Measurements from ENCODE around the gene ITGAD. TPM values are rescaled to one million over a fixed set of nuclear protein-coding genes. Genes with fewer than 3 reads are reported as not detected.
A peak's percentile ranks its signal among the peaks of the same experiment; 100 is the strongest.

ITGAD gene
- total and polyA plus RNA-seq, 2 of the 13 experiments (the other 11 are each of a cell fraction or from before 2014, with no cell fraction given): not detected

GRCh38 chr16:31456988-31457360 lies 63.8 kb downstream of the ITGAD start (continued):
- TF ChIP-seq CEBPZ (IDR thresholded peaks at IDR 0.05; ENCODE audit: low read length): no peak
- no peak for TF ChIP-seq ZNF460 (CRISPR knock-in tag; IDR thresholded peaks at IDR 0.05; ENCODE audit: borderline replicate concordance)
- TF ChIP-seq STAT5B (CRISPR knock-in tag; IDR thresholded peaks at IDR 0.05): no peak
- no peak for TF ChIP-seq YY1 (IDR thresholded peaks at IDR 0.05; ENCODE audit: insufficient read depth, insufficient replicate concordance, low read depth, low read length)
- no peak for TF ChIP-seq ZNF562 (CRISPR knock-in tag; IDR thresholded peaks at IDR 0.05; ENCODE audit: borderline replicate concordance)
- TF ChIP-seq ZNF646 (CRISPR knock-in tag; IDR thresholded peaks at IDR 0.05): no peak
- TF ChIP-seq TGIF2 (CRISPR knock-in tag; IDR thresholded peaks at IDR 0.05): no peak
- TF ChIP-seq PREB (CRISPR knock-in tag; IDR thresholded peaks at IDR 0.05): no peak
- no peak for TF ChIP-seq ZNF766 (CRISPR knock-in tag; IDR thresholded peaks at IDR 0.05; ENCODE audit: borderline replicate concordance)
- TF ChIP-seq EZH2 (conservative IDR thresholded peaks at IDR 0.05; ENCODE audit: low read depth, low read length): no peak
- TF ChIP-seq ELF1 (CRISPR knock-in tag; IDR thresholded peaks at IDR 0.05): no peak
- peak; percentile 68; the same call in 1 of the 2 replicates for TF ChIP-seq ZNF652 (CRISPR knock-in tag; IDR thresholded peaks at IDR 0.05; ENCODE audit: borderline replicate concordance, low read depth)
- no peak for TF ChIP-seq NPAS2 (CRISPR knock-in tag; IDR thresholded peaks at IDR 0.05; ENCODE audit: borderline replicate concordance)
- no peak for TF ChIP-seq ZNF274 (CRISPR knock-in tag; IDR thresholded peaks at IDR 0.05)
- 0 out of 2 replicates have a peak, but pooled peaks have one; percentile 5 for TF ChIP-seq ZNF230 (CRISPR knock-in tag; IDR thresholded peaks at IDR 0.05)
- TF ChIP-seq SKI (IDR thresholded peaks at IDR 0.05; ENCODE audit: partially characterized antibody): no peak
- no peak for TF ChIP-seq CBX1 (IDR thresholded peaks at IDR 0.05; ENCODE audit: low read depth)
- no peak for TF ChIP-seq ZNF704 (CRISPR knock-in tag; IDR thresholded peaks at IDR 0.05; ENCODE audit: borderline replicate concordance)
- no peak for TF ChIP-seq ZNF724P (CRISPR knock-in tag; IDR thresholded peaks at IDR 0.05; ENCODE audit: borderline replicate concordance)

Measured in HepG2 (cell line).